ENCODE results near the gene FBN2.
A peak's percentile ranks its signal among the peaks of the same experiment; 100 is the strongest.

DNA sequence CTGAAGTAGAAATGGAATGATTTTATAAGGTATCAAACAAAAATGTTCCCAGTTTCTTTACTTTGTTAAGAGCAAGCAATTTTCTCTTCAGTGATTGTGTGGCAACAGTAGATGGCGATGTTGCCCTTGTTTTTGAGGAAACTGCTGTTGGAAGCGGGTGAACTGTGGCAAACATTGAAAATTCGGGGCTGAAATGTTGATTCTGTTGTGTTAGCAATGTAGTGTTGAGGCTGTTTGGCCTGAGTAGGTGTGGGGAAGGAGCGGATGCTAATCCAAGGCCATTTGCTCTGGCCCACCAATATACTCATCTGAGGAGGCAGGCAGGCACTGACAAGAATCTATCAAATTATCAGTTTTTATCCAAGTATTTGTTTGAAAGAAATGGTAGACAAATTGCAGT is 324.7 kb downstream of the FBN2 start:
- TF ChIP-seq CTCF (IDR thresholded peaks at IDR 0.05), result peak; percentile 71 to 83 (median 74)
- TF ChIP-seq POLR2A (IDR thresholded peaks at IDR 0.05; ENCODE audit: low read depth), result no peak

All from esophagus muscularis mucosa (tissue), 3 donors.